ENCODE data around the gene AP2A2. TPM values are rescaled to one million over a fixed set of nuclear protein-coding genes. Genes with fewer than 3 reads are reported as not detected.
"Not testable (repeated sequence)": the region's sequence is repeated elsewhere in the genome, so short reads cannot be mapped to it uniquely, and the experiment has no call there.

AP2A2 gene
- polyA plus RNA-seq, 4 donors: 30.5 to 67.3 (median 45.0) TPM

DNA sequence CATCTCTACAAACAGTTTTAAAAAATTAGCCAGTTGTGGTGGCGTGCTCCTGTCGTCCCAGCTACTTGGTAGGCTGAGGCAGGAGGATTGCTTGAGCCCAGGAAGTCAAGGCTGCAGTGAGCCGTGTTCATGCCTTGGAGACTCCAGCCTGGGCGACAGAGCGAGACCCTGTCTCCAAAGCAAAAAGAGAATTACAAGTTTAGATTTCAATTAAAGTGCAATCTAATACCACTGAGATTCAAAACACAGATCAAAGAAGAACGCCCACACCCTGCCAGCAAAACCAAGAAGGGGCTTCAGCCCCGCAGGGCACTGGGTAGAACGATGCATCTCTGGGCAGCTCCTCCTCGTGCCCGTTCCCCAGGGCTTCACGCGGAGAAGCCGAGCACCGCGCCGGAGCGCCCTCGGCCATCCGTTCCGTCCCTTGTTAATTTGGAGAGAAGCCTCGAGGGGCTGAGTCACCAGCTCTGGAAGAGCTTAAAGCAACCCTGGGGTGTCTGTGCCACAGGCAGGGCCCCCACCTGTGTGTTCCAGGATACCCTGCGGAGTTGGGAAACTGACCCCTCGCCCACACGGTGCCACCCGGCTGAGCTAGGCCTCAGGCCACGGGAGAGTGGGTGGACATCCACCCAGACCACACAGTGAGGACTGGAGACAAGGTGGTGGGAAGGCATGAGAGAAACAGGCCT is 47.0 kb downstream of the AP2A2 start:
- no peak for FAIRE-seq
- peaks cover 0 to 6% (median 0%) of the 10 kb centered on the region in 3 donors for H3K4me1 ChIP-seq (ENCODE audit: control insufficient read depth in 3 of 3, insufficient read depth in 2 of 3, low read depth in 1 of 3, low read length in 2 of 3)
- H3K27ac ChIP-seq (ENCODE audit: low read depth in 1 of 3, low read length in 2 of 3): no peak overlapping the region
- peaks cover 5 to 96% (median 23%) of the 10 kb centered on the region in 3 donors for H3K36me3 ChIP-seq (ENCODE audit: control insufficient read depth in 3 of 3, insufficient read depth in 2 of 3, low read depth in 1 of 3, low read length in 3 of 3)
- no peaks in the 10 kb centered on the region for H3K9me3 ChIP-seq (ENCODE audit: control insufficient read depth in 2 of 2, insufficient read depth in 1 of 2, low read depth in 1 of 2, low read length in 1 of 2)
- DNase-seq: no peak
- WGBS, 3 donors: 96 to 97% (median 96%) methylated on average over 26 of the region's 26 CpGs
- H3K4me3 ChIP-seq (ENCODE audit: low read depth in 1 of 3, low read length in 3 of 3): no peak overlapping the region
- no peaks in the 10 kb centered on the region for H3K27me3 ChIP-seq (ENCODE audit: control insufficient read depth in 3 of 3, insufficient read depth in 3 of 3, low read length in 3 of 3)

DNA sequence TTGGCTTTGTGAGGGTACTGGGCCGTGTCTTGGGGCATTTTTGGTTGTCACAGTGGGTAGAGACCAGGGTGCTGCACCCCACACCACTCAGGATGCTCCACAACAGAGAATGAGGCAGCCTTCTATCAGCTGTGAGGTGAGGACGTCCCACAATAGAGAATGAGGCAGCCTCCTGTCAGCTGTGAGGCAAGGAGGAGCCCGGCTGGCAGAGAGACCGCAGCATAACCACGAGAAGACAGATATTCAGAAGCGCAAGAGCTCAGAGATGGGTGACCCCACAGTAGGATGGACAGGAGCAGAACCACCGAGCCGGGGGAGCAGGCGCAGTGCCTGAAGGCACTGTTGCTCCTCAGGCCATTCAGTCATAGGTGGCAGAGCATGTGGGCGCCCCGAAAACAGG is 47.6 kb downstream of the AP2A2 start:
- H3K27ac ChIP-seq (ENCODE audit: low read depth in 1 of 3, low read length in 2 of 3): no peak overlapping the region
- WGBS, 3 donors: 92 to 97% (median 96%) methylated on average over 9 to 11 of the region's 11 CpGs
- peaks cover 0 to 6% (median 0%) of the 10 kb centered on the region in 3 donors for H3K4me1 ChIP-seq (ENCODE audit: control insufficient read depth in 3 of 3, insufficient read depth in 2 of 3, low read depth in 1 of 3, low read length in 2 of 3)
- DNase-seq (no peak), FAIRE-seq (no peak)
- H3K4me3 ChIP-seq (ENCODE audit: low read depth in 1 of 3, low read length in 3 of 3): no peak overlapping the region
- peaks cover 5 to 97% (median 22%) of the 10 kb centered on the region in 3 donors for H3K36me3 ChIP-seq (ENCODE audit: control insufficient read depth in 3 of 3, insufficient read depth in 2 of 3, low read depth in 1 of 3, low read length in 3 of 3)
- H3K27me3 ChIP-seq (ENCODE audit: control insufficient read depth in 3 of 3, insufficient read depth in 3 of 3, low read length in 3 of 3): no peaks in the 10 kb centered on the region
- no peaks in the 10 kb centered on the region for H3K9me3 ChIP-seq (ENCODE audit: control insufficient read depth in 2 of 2, insufficient read depth in 1 of 2, low read depth in 1 of 2, low read length in 1 of 2)

DNA sequence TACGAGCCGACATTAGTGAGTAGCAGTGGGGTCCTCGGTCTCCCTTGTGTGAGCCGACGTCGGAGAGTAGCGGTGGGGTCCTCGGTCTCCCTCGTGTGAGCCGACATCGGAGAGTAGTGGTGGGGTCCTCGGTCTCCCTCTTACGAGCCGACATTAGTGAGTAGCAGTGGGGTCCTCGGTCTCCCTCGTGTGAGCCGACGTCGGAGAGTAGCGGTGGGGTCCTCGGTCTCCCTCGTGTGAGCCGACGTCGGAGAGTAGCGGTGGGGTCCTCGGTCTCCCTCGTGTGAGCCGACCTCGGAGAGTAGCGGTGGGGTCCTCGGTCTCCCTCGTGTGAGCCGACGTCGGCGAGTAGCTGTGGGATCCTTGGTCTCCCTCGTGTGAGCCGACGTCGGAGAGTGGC is 49.7 kb downstream of the AP2A2 start:
- not testable (repeated sequence) for H3K27me3 ChIP-seq (ENCODE audit: control insufficient read depth in 3 of 3, insufficient read depth in 3 of 3, low read length in 3 of 3); H3K4me3 ChIP-seq (ENCODE audit: low read depth in 1 of 3, low read length in 3 of 3); H3K4me1 ChIP-seq (ENCODE audit: control insufficient read depth in 3 of 3, insufficient read depth in 2 of 3, low read depth in 1 of 3, low read length in 2 of 3); H3K27ac ChIP-seq (ENCODE audit: low read depth in 1 of 3, low read length in 2 of 3); DNase-seq; FAIRE-seq; H3K9me3 ChIP-seq (ENCODE audit: control insufficient read depth in 2 of 2, insufficient read depth in 1 of 2, low read depth in 1 of 2, low read length in 1 of 2)
- peaks cover 3 to 91% (median 26%) of the 10 kb centered on the region in 3 donors for H3K36me3 ChIP-seq (ENCODE audit: control insufficient read depth in 3 of 3, insufficient read depth in 2 of 3, low read depth in 1 of 3, low read length in 3 of 3)
- WGBS, 3 donors: 87 to 95% (median 90%) methylated on average over 41 of the region's 41 CpGs

DNA sequence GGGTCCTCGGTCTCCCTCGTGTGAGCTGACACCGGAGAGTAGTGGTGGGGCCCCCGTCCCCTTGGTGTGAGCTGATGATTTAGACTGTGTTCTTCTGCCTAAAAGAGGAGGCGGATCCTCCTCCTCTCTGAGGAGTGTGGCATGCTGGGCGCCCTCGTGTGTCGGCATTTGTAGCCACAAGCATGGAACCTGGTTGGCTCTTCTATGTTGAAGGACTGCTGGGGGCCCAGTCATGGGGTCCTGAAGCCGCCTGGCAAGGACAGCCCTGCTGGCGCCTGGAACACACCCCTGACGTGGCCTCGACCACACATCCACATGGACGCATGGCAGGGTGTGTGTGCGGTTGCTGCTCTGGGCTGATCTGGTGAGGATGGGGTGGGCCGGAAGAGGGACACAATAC is 50.2 kb downstream of the AP2A2 start:
- no peak for FAIRE-seq
- WGBS, 3 donors: 79 to 87% (median 83%) methylated on average over 15 of the region's 15 CpGs
- H3K36me3 ChIP-seq (ENCODE audit: control insufficient read depth in 3 of 3, insufficient read depth in 2 of 3, low read depth in 1 of 3, low read length in 3 of 3): peaks cover 3 to 91% (median 26%) of the 10 kb centered on the region in 3 donors

DNA sequence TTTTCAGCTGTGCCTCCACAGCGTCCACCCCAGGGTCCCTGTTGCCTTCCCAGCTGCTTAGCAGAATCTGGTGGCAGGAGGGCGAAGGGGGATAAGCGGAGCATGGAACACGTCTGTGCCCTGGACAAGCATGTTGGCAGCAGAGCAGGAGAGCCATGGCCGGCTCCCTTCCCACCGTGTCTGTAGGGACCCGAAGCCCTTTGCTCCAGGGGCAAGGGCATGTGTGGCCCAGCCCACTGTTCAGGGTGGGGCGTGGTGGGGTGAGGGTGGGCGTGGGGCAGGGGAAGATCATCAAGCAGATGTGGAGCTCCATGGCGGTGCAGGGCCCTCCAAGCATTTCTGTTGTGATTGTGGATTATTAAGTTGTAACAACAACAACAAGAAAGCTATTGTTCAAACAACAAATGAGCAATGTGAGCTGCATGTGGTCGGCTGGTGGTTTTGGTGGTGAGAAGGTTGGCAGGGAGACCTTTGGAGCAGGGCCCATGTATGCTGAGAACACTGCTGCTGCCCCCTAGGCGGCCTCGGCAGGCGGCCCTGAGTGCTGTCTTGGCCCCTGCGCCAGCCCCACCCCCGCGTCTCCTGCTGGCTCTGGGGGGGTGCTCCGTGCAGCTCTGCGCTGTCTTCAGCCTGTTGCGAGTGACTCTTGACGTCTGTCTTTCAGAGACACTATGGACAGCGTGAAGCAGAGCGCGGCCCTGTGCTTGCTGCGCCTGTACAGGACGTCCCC is 50.9 kb downstream of the AP2A2 start:
- Histone ChIP-seq H3K36me3 (ENCODE audit: control insufficient read depth in 3 of 3, insufficient read depth in 2 of 3, low read depth in 1 of 3, low read length in 3 of 3) (peaks cover 5 to 91% (median 28%) of the 10 kb centered on the region in 3 donors), H3K27ac (ENCODE audit: low read depth in 1 of 3, low read length in 2 of 3) (no peak overlapping the region), H3K4me1 (ENCODE audit: control insufficient read depth in 3 of 3, insufficient read depth in 2 of 3, low read depth in 1 of 3, low read length in 2 of 3) (peaks cover 0 to 6% (median 0%) of the 10 kb centered on the region in 3 donors), H3K27me3 (ENCODE audit: control insufficient read depth in 3 of 3, insufficient read depth in 3 of 3, low read length in 3 of 3) (no peaks in the 10 kb centered on the region), H3K9me3 (ENCODE audit: control insufficient read depth in 2 of 2, insufficient read depth in 1 of 2, low read depth in 1 of 2, low read length in 1 of 2) (no peaks in the 10 kb centered on the region), H3K4me3 (ENCODE audit: low read depth in 1 of 3, low read length in 3 of 3) (no peak overlapping the region)
- 70 to 82% (median 79%) methylated on average over 26 of the region's 26 CpGs for WGBS, 3 donors
- DNase-seq (no peak), FAIRE-seq (no peak)

More for the DNA sequence above, 50.2 kb downstream of the AP2A2 start:
- DNase-seq: peak in 1 of 2 donors; percentile 41
- Histone ChIP-seq H3K4me3 (ENCODE audit: low read depth in 1 of 3, low read length in 3 of 3) (no peak overlapping the region), H3K4me1 (ENCODE audit: control insufficient read depth in 3 of 3, insufficient read depth in 2 of 3, low read depth in 1 of 3, low read length in 2 of 3) (peaks cover 0 to 6% (median 0%) of the 10 kb centered on the region in 3 donors), H3K27me3 (ENCODE audit: control insufficient read depth in 3 of 3, insufficient read depth in 3 of 3, low read length in 3 of 3) (no peaks in the 10 kb centered on the region), H3K9me3 (ENCODE audit: control insufficient read depth in 2 of 2, insufficient read depth in 1 of 2, low read depth in 1 of 2, low read length in 1 of 2) (no peaks in the 10 kb centered on the region), H3K27ac (ENCODE audit: low read depth in 1 of 3, low read length in 2 of 3) (no peak overlapping the region)

DNA sequence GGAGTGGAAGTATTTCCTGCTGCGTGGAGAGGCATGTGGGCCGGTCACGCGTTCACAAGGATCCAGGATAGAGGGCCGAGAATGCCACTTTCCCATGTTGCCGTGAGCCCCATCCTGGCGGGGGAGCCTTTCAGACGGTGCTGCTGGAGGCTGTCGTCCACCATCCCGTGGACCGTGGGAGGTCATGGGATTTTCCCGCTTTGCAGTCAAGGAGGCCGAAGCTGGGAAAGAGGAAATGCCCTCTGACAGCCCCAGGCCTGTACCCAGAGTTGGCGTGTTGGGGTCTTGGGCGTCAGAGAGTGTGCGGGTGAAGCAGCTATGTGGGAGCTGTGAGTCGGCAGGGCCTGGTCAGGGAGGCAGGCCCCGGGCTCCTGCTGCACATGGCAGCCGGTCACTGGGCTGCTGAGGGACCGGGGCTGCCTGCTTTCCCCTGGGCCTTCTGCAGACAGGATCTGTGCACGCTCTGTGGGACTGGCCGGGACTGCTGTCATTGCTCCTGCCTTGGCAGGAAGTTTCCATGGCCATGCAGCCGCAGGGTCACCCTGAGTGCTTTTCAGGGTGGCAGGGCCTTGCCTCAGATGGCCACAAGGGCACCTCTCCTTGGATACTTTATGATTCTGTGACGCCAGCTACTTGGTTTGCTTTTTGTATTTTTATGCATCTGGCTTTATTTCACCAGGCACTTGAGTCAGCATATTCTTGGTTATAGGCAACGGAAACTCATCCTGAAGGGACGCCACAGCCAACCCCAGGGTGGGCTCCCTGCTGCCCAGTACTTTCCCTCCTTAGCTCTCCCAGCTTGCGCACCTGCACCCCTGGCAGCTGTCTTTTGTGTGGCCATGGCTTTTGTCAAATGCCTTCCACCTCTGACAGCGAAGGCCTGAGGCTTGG is 52.4 kb downstream of the AP2A2 start:
- H3K4me1 ChIP-seq (ENCODE audit: control insufficient read depth in 3 of 3, insufficient read depth in 2 of 3, low read depth in 1 of 3, low read length in 2 of 3): peaks cover 0 to 6% (median 0%) of the 10 kb centered on the region in 3 donors
- DNase-seq (no peak), FAIRE-seq (no peak)
- 91 to 95% (median 93%) methylated on average over 28 of the region's 28 CpGs for WGBS, 3 donors
- H3K4me3 ChIP-seq (ENCODE audit: low read depth in 1 of 3, low read length in 3 of 3): no peak overlapping the region
- H3K27ac ChIP-seq (ENCODE audit: low read depth in 1 of 3, low read length in 2 of 3): no peak overlapping the region
- peaks cover 5 to 89% (median 20%) of the 10 kb centered on the region in 3 donors for H3K36me3 ChIP-seq (ENCODE audit: control insufficient read depth in 3 of 3, insufficient read depth in 2 of 3, low read depth in 1 of 3, low read length in 3 of 3)
- no peaks in the 10 kb centered on the region for H3K27me3 ChIP-seq (ENCODE audit: control insufficient read depth in 3 of 3, insufficient read depth in 3 of 3, low read length in 3 of 3)
- no peaks in the 10 kb centered on the region for H3K9me3 ChIP-seq (ENCODE audit: control insufficient read depth in 2 of 2, insufficient read depth in 1 of 2, low read depth in 1 of 2, low read length in 1 of 2)

DNA sequence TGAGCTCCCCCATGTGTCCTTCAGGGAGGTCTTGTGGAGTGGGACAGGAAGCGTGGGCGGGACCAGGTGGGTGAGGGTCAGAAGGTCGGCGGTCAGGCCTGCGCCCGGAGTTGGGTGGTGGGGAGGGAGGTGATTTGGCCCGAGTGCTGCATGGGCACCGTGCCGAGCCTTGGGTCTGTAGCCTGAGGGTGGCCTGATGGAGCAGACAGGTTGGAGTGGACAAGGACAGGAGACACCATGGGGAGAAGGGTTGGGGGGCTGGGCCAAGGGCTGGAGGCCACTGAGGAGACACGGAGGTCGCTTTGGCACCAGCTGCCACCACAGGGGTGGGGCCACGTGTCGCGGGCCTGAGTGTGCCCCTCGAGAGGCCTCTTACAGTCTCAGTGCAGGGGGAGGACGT is 53.1 kb downstream of the AP2A2 start:
- Histone ChIP-seq H3K4me3 (ENCODE audit: low read depth in 1 of 3, low read length in 3 of 3) (no peak overlapping the region), H3K4me1 (ENCODE audit: control insufficient read depth in 3 of 3, insufficient read depth in 2 of 3, low read depth in 1 of 3, low read length in 2 of 3) (peaks cover 0 to 6% (median 0%) of the 10 kb centered on the region in 3 donors), H3K36me3 (ENCODE audit: control insufficient read depth in 3 of 3, insufficient read depth in 2 of 3, low read depth in 1 of 3, low read length in 3 of 3) (peaks cover 5 to 87% (median 16%) of the 10 kb centered on the region in 3 donors), H3K9me3 (ENCODE audit: control insufficient read depth in 2 of 2, insufficient read depth in 1 of 2, low read depth in 1 of 2, low read length in 1 of 2) (no peaks in the 10 kb centered on the region), H3K27ac (ENCODE audit: low read depth in 1 of 3, low read length in 2 of 3) (no peak overlapping the region), H3K27me3 (ENCODE audit: control insufficient read depth in 3 of 3, insufficient read depth in 3 of 3, low read length in 3 of 3) (no peaks in the 10 kb centered on the region)
- FAIRE-seq (no peak), DNase-seq (no peak)
- WGBS, 3 donors: 85 to 87% (median 86%) methylated on average over 13 to 16 of the region's 16 CpGs

All from small intestine (tissue), 7 donors.